ENCODE results near the gene MAN1B1. TPM values are rescaled to one million over a fixed set of nuclear protein-coding genes. Genes with fewer than 3 reads are reported as not detected.
A peak's percentile ranks its signal among the peaks of the same experiment; 100 is the strongest.

The MAN1B1 gene
- total RNA-seq, 1 experiment from 2014 or later, result 39.2 TPM

GRCh38 chr9:137084526-137084925, 2.3 kb upstream of the MAN1B1 start:
- no peak for DNase-seq (ENCODE audit: low read depth)

- DNase-seq (ENCODE audit: low read depth), result peak; percentile 82
These were observed 760 bp upstream of the MAN1B1 start for GRCh38 chr9:137085920-137086530.

GRCh38 chr9:137087409-137087925, 682 bp downstream of the MAN1B1 start:
- DNase-seq (ENCODE audit: low read depth), result no peak

- no peak for DNase-seq (ENCODE audit: low read depth)
These were observed 1.3 kb downstream of the MAN1B1 start for GRCh38 chr9:137088121-137088520.

GRCh38 chr9:137089232-137089947, 2.6 kb downstream of the MAN1B1 start:
- no peak for DNase-seq (ENCODE audit: low read depth)

- DNase-seq (ENCODE audit: low read depth), result no peak
These were observed 9.1 kb downstream of the MAN1B1 start for GRCh38 chr9:137095664-137096517.

GRCh38 chr9:137096785-137097546, 10.2 kb downstream of the MAN1B1 start:
- no peak for DNase-seq (ENCODE audit: low read depth)

- no peak for DNase-seq (ENCODE audit: low read depth)
These were observed 11.1 kb downstream of the MAN1B1 start for GRCh38 chr9:137097761-137098462.

- DNase-seq (ENCODE audit: low read depth), result no peak
These were observed 12.4 kb downstream of the MAN1B1 start for GRCh38 chr9:137099231-137099630.

GRCh38 chr9:137103206-137103999, 16.6 kb downstream of the MAN1B1 start:
- DNase-seq (ENCODE audit: low read depth), result no peak

- no peak for DNase-seq (ENCODE audit: low read depth)
These were observed 19.3 kb downstream of the MAN1B1 start for GRCh38 chr9:137105814-137106661.

- no peak for DNase-seq (ENCODE audit: low read depth)
These were observed 20.0 kb downstream of the MAN1B1 start for GRCh38 chr9:137106662-137107250.

GRCh38 chr9:137107312-137107921, 20.6 kb downstream of the MAN1B1 start:
- no peak for DNase-seq (ENCODE audit: low read depth)

GRCh38 chr9:137107982-137108381, 21.2 kb downstream of the MAN1B1 start:
- no peak for DNase-seq (ENCODE audit: low read depth)

- DNase-seq (ENCODE audit: low read depth), result no peak
These were observed 21.9 kb downstream of the MAN1B1 start for GRCh38 chr9:137108608-137109249.

GRCh38 chr9:137109250-137110146, 22.7 kb downstream of the MAN1B1 start:
- no peak for DNase-seq (ENCODE audit: low read depth)
